Measurements from ENCODE around the gene SLX4IP.

GRCh38 chr20:10646886-10647420 lies 211.8 kb downstream of the SLX4IP start:
- no peak for TF ChIP-seq MAX (IDR thresholded peaks at IDR 0.05; ENCODE audit: insufficient read depth, insufficient read length)
- no peak for TF ChIP-seq CTCF (IDR thresholded peaks at IDR 0.05; ENCODE audit: extremely low read depth in 1 of 2, insufficient read depth in 1 of 2, low read depth in 1 of 2, low read length in 2 of 2)
- TF ChIP-seq JUN (IDR thresholded peaks at IDR 0.05; ENCODE audit: borderline replicate concordance, insufficient read depth, insufficient read length, low read depth): no peak
- TF ChIP-seq POLR2AphosphoS5 (IDR thresholded peaks at IDR 0.05; ENCODE audit: insufficient read depth, low read depth, low read length): no peak
- no peak for TF ChIP-seq EZH2 (IDR thresholded peaks at IDR 0.05; ENCODE audit: borderline replicate concordance, low read depth, low read length, severe bottlenecking)
- TF ChIP-seq POLR2A (IDR thresholded peaks at IDR 0.05; ENCODE audit: low read depth, low read length): no peak
- no peak for TF ChIP-seq FOS (IDR thresholded peaks at IDR 0.05; ENCODE audit: borderline replicate concordance, insufficient read depth, low read length)
